K562 (cell line): ENCODE results near the gene PLA2G12B. TPM values are rescaled to one million over a fixed set of nuclear protein-coding genes. Genes with fewer than 3 reads are reported as not detected.

Source experiments
- BRCA1 ChIP-seq, 2 experiments: fragments of 450-650 bp in 1 of 2; sonication (generic) in 1 of 2; formaldehyde crosslinking in 1 of 2; IDR thresholded peaks; 2 replicates each; pipeline versions ENCODE4 v1.5.0 to v1.6.1; 2017 to 2020; ENCODE audit warnings: mild to moderate bottlenecking in 1 of 2, missing genetic modification reagents in 1 of 2
- CREB1 ChIP-seq, 2 experiments: sonication (generic) in 1 of 2; formaldehyde crosslinking in 1 of 2; IDR thresholded peaks; 2 replicates each; pipeline versions ENCODE4 v1.6.1 to v1.8.0; 2012 to 2022; ENCODE audit warnings: inconsistent platforms in 1 of 2, mild to moderate bottlenecking in 1 of 2, missing genetic modification reagents in 1 of 2, moderate library complexity in 1 of 2
- KLF13 ChIP-seq: fragments of 450-650 bp; IDR thresholded peaks from 2 replicates; pipeline ENCODE4 v1.6.1; 2016; ENCODE audit warnings: missing genetic modification characterization, low read depth, mild to moderate bottlenecking, missing compliant biosample characterization, moderate library complexity, borderline replicate concordance
- MBD2 ChIP-seq: sonication (generic); IDR thresholded peaks from 2 replicates; pipeline ENCODE4 v1.6.1; 2016; ENCODE audit warnings: low read depth, borderline replicate concordance
- NCOA6 ChIP-seq: fragments of 450-650 bp; IDR thresholded peaks from 2 replicates; pipeline ENCODE4 v1.6.1; 2017; ENCODE audit warnings: mild to moderate bottlenecking
- NEUROD1 ChIP-seq: fragments of 150-350 bp; IDR thresholded peaks from 2 replicates; pipeline ENCODE4 v1.6.1; 2014; ENCODE audit warnings: borderline replicate concordance, low read length, low read depth; ENCODE audit not compliant: partially characterized antibody
- NFIX ChIP-seq: fragments of 250-450 bp; sonication (Bioruptor Pico); IDR thresholded peaks from 2 replicates; pipeline ENCODE4 v1.4.0; 2020; ENCODE audit warnings: low read depth, mild to moderate bottlenecking, moderate library complexity
- NRF1 ChIP-seq, 2 experiments: fragments of 450-650 bp; IDR thresholded peaks in 1 of 2; conservative IDR thresholded peaks in 1 of 2; 2 replicates each; pipeline ENCODE4 v1.6.1; 2014; ENCODE audit warnings: mild to moderate bottlenecking in 2 of 2
- PCBP1 ChIP-seq: fragments of 200-400 bp; formaldehyde crosslinking; IDR thresholded peaks from 2 replicates; pipeline ENCODE4 v1.6.1; 2018; ENCODE audit warnings: mild to moderate bottlenecking, low read depth, low read length; ENCODE audit not compliant: poor library complexity, severe bottlenecking
- POLR2AphosphoS2 ChIP-seq: IDR thresholded peaks from 2 replicates; pipeline ENCODE4 v1.6.1; 2012; ENCODE audit warnings: low read length, improper control_type of control experiment
- SMC3 ChIP-seq: conservative IDR thresholded peaks from 2 replicates; pipeline ENCODE4 v1.6.1; 2011; ENCODE audit warnings: low read depth, low read length, improper control_type of control experiment; ENCODE audit not compliant: insufficient read depth
- STAG1 ChIP-seq: sonication (generic); formaldehyde crosslinking; IDR thresholded peaks from 2 replicates; pipeline ENCODE4 v1.5.0; 2020; ENCODE audit warnings: missing genetic modification reagents, borderline replicate concordance
- SUPT5H ChIP-seq: fragments of 450-650 bp; IDR thresholded peaks from 2 replicates; pipeline ENCODE4 v1.6.1; 2016
- ZC3H4 ChIP-seq: sonication (generic); formaldehyde crosslinking; IDR thresholded peaks from 2 replicates; pipeline ENCODE4 v1.9.0; 2021; ENCODE audit warnings: missing genetic modification reagents, borderline replicate concordance
- ZNF140 ChIP-seq: fragments of 250-450 bp; sonication (Bioruptor Pico); IDR thresholded peaks from 2 replicates; pipeline ENCODE4 v1.8.0; 2021; ENCODE audit warnings: moderate library complexity, mild to moderate bottlenecking, inconsistent platforms
- ZNF444 ChIP-seq: fragments of 250-450 bp; sonication (Bioruptor Pico); IDR thresholded peaks from 2 replicates; pipeline ENCODE4 v1.4.0; 2020; ENCODE audit warnings: mild to moderate bottlenecking, moderate library complexity
- polyA plus RNA-seq, 8 experiments: library from polyadenylated mRNA; depleted of rRNA in 4 of 8; stranded (reverse) in 5 of 8; unstranded in 3 of 8; fragments of >200 nt; fragmentation: Nextera tagmentation in 2 of 8; fragmentation: Illumina TruSeq in 1 of 8; extraction: Ambion mirVana in 2 of 8; extraction: Trizol in 1 of 8; gene quantifications; 2 replicates each; pipeline versions ENCODE4 v1.2.1 to v1.2.3, GENCODE V29; 2011 to 2014; ENCODE audit warnings: inconsistent platforms in 1 of 8, missing spikeins in 1 of 8
- total RNA-seq, 7 experiments: library from RNA; depleted of rRNA in 6 of 7; stranded (reverse); fragments of >200 nt in 6 of 7; fragmentation: Illumina TruSeq in 2 of 7; extraction: Trizol in 2 of 7; gene quantifications; 2 replicates each; pipeline versions ENCODE4 v1.2.1 to v1.2.3, GENCODE V29; 2011 to 2021; ENCODE audit warnings: low replicate concordance in 1 of 7
- TF ChIP-seq, protein P1 (sequence below): sonication (generic); formaldehyde crosslinking; IDR thresholded peaks from 2 replicates; pipeline ENCODE4 v1.8.0; 2022; ENCODE audit warnings: missing genetic modification reagents, mild to moderate bottlenecking, moderate library complexity, borderline replicate concordance
- TF ChIP-seq, protein P2 (sequence below), 3 experiments: IDR thresholded peaks in 2 of 3; conservative IDR thresholded peaks in 1 of 3; 2 replicates each; pipeline ENCODE4 v1.5.1; 2011 to 2012; ENCODE audit warnings: low read length in 3 of 3, mild to moderate bottlenecking in 3 of 3, control low read depth in 2 of 3, improper control_type of control experiment in 1 of 3, inconsistent platforms in 1 of 3, low read depth in 1 of 3, mixed read lengths in 1 of 3, moderate library complexity in 1 of 3; ENCODE audit not compliant: insufficient read depth in 2 of 3

The PLA2G12B gene
- total and polyA plus RNA-seq, 9 of the 15 experiments (the other 6 are each of a cell fraction or from before 2014, with no cell fraction given) = not detected

DNA sequence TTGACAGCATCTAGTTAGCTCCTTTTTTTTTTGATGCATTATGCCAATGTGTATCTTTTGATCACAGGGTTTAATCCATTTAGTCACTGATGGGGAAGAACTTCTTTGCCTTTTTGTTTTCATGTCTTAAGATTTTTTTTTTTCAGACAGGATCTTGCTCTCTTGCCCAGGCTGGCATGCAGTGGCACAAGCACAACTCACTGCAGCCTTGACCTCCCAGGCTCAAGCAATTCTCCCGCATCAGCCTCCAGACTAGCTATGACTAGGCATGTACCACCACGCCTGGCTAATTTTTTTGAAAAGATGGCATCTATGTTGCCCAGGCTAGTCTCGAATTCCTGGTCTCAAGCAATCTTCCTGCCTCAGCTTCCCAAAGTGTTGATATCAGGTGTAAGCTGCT is 46.4 kb upstream of the PLA2G12B start (continued):
- TF ChIP-seq, protein P1, sequence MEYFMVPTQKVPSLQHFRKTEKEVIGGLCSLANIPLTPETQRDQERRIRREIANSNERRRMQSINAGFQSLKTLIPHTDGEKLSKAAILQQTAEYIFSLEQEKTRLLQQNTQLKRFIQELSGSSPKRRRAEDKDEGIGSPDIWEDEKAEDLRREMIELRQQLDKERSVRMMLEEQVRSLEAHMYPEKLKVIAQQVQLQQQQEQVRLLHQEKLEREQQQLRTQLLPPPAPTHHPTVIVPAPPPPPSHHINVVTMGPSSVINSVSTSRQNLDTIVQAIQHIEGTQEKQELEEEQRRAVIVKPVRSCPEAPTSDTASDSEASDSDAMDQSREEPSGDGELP = no peak
- TF ChIP-seq POLR2AphosphoS2 (0 out of 2 replicates have a peak, but pooled peaks have one; percentile 26), BRCA1 (IDR thresholded peaks at IDR 0.05) (no peak), BRCA1 (CRISPR knock-in tag; IDR thresholded peaks at IDR 0.05) (no peak), ZC3H4 (CRISPR knock-in tag) (no peak), ZNF444 (CRISPR knock-in tag) (peak; percentile 42; the same call in 1 of the 2 replicates), PCBP1 (no peak), SUPT5H (peak; percentile 51; the same call in 1 of the 2 replicates), NRF1 (conservative IDR thresholded peaks at IDR 0.05 in 1 of 2, IDR thresholded peaks at IDR 0.05 in 1 of 2) (no peak), NEUROD1 (no peak), NFIX (CRISPR knock-in tag) (no peak), NCOA6 (no peak), CREB1 (IDR thresholded peaks at IDR 0.05) (no peak), CREB1 (CRISPR knock-in tag; IDR thresholded peaks at IDR 0.05) (no peak), SMC3 (no peak), ZNF140 (no peak), MBD2 (no peak), STAG1 (CRISPR knock-in tag) (no peak), KLF13 (tag) (no peak)
- TF ChIP-seq, protein P2, sequence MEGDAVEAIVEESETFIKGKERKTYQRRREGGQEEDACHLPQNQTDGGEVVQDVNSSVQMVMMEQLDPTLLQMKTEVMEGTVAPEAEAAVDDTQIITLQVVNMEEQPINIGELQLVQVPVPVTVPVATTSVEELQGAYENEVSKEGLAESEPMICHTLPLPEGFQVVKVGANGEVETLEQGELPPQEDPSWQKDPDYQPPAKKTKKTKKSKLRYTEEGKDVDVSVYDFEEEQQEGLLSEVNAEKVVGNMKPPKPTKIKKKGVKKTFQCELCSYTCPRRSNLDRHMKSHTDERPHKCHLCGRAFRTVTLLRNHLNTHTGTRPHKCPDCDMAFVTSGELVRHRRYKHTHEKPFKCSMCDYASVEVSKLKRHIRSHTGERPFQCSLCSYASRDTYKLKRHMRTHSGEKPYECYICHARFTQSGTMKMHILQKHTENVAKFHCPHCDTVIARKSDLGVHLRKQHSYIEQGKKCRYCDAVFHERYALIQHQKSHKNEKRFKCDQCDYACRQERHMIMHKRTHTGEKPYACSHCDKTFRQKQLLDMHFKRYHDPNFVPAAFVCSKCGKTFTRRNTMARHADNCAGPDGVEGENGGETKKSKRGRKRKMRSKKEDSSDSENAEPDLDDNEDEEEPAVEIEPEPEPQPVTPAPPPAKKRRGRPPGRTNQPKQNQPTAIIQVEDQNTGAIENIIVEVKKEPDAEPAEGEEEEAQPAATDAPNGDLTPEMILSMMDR (IDR thresholded peaks at IDR 0.05 in 2 of 3, conservative IDR thresholded peaks at IDR 0.05 in 1 of 3; ENCODE audit: insufficient read depth in 2 of 3, low read depth in 1 of 3, low read length in 3 of 3) = no peak
